GM20000 (cell line): ENCODE data around the gene TMEM51.

Source experiments
- DNase-seq: peaks from one replicate; pipeline ENCODE4 v3.0.0; 2012; ENCODE audit warnings: low spot score
- CTCF ChIP-seq: IDR thresholded peaks from 2 replicates; pipeline ENCODE4 v1.5.1; 2012; ENCODE audit warnings: mild to moderate bottlenecking, control low read depth; ENCODE audit errors: extremely low read depth, missing control alignments

The TMEM51 gene

GRCh38 chr1:15251857-15252835, 98.6 kb downstream of the TMEM51 start:
- DNase-seq = no peak

GRCh38 chr1:15254559-15254958, 101.0 kb downstream of the TMEM51 start:
- TF ChIP-seq CTCF = no peak
- no peak for DNase-seq

More at GRCh38 chr1:15251857-15252835, 98.6 kb downstream of the TMEM51 start:
- no peak for TF ChIP-seq CTCF

GRCh38 chr1:15255582-15256149, 102.1 kb downstream of the TMEM51 start:
- no peak for TF ChIP-seq CTCF
- no peak for DNase-seq

- no peak for TF ChIP-seq CTCF
- no peak for DNase-seq
Measured at GRCh38 chr1:15256584-15256983, 103.0 kb downstream of the TMEM51 start.

- TF ChIP-seq CTCF = no peak
- no peak for DNase-seq
Measured at GRCh38 chr1:15257309-15257708, 103.8 kb downstream of the TMEM51 start.

- DNase-seq = no peak
- no peak for TF ChIP-seq CTCF
Measured at GRCh38 chr1:15258833-15259621, 105.5 kb downstream of the TMEM51 start.
